Mammary epithelial cell (primary cell): ENCODE data around the gene TP53INP2.

Experiments
- EZH2 ChIP-seq: IDR thresholded peaks from 2 replicates; pipeline ENCODE4 v1.6.1; 2012; ENCODE audit warnings: low read length, inconsistent platforms, borderline replicate concordance
- TF ChIP-seq, protein P1 (sequence below), 2 donors: IDR thresholded peaks in 1 of 2; conservative IDR thresholded peaks in 1 of 2; 2 replicates each; pipeline ENCODE4 v1.5.1; 2011 to 2012; ENCODE audit warnings: inconsistent platforms in 2 of 2, low read length in 2 of 2, mild to moderate bottlenecking in 2 of 2, control low read depth in 1 of 2, low read depth in 1 of 2; ENCODE audit not compliant: insufficient read depth in 1 of 2; ENCODE audit errors: extremely low read depth in 1 of 2

- no peak for TF ChIP-seq EZH2
- TF ChIP-seq, protein P1, sequence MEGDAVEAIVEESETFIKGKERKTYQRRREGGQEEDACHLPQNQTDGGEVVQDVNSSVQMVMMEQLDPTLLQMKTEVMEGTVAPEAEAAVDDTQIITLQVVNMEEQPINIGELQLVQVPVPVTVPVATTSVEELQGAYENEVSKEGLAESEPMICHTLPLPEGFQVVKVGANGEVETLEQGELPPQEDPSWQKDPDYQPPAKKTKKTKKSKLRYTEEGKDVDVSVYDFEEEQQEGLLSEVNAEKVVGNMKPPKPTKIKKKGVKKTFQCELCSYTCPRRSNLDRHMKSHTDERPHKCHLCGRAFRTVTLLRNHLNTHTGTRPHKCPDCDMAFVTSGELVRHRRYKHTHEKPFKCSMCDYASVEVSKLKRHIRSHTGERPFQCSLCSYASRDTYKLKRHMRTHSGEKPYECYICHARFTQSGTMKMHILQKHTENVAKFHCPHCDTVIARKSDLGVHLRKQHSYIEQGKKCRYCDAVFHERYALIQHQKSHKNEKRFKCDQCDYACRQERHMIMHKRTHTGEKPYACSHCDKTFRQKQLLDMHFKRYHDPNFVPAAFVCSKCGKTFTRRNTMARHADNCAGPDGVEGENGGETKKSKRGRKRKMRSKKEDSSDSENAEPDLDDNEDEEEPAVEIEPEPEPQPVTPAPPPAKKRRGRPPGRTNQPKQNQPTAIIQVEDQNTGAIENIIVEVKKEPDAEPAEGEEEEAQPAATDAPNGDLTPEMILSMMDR (conservative IDR thresholded peaks at IDR 0.05 in 1 of 2, IDR thresholded peaks at IDR 0.05 in 1 of 2; ENCODE audit: extremely low read depth in 1 of 2, insufficient read depth in 1 of 2, low read depth in 1 of 2, low read length in 2 of 2): no peak
Measured at GRCh38 chr20:34712525-34713192, 8.5 kb downstream of the TP53INP2 start.
